Endothelial cell of umbilical vein (primary cell): ENCODE results near the gene TARBP1. TPM values are rescaled to one million over a fixed set of nuclear protein-coding genes. Genes with fewer than 3 reads are reported as not detected.
A peak's percentile ranks its signal among the peaks of the same experiment; 100 is the strongest.

Experiments used
- BruUV-seq: library from RNA; stranded (reverse); fragments of 400-500 nt; replicated peaks from 2 replicates; lab custom pipeline; 2021; lab: Mats Ljungman, UMichigan
- CTCF ChIA-PET: fragments of 300-600, 350-600 bp; sonication (Branson Sonifier 250); formaldehyde crosslinking; loops from one replicate; lab custom pipeline; 2021; ENCODE audit warnings: antibody characterized with exemption, inconsistent platforms; lab: Charles Lee
- POLR2A ChIA-PET: fragments of 300-600, 350-600 bp; sonication (Branson Sonifier 250); formaldehyde crosslinking; loops from one replicate; lab custom pipeline; 2021; ENCODE audit warnings: antibody characterized with exemption, inconsistent platforms; lab: Charles Lee
- DNase-seq: peaks from one replicate; pipeline ENCODE4 v3.0.0-alpha.2; 2011; ENCODE audit warnings: low read depth, low spot score
- FAIRE-seq: peaks from 2 replicates; lab custom pipeline; 2011; peaks lifted over from hg19 to GRCh38; lab: Jason Lieb, UNC
- H2AFZ ChIP-seq: 2 replicates; pipeline ENCODE4 v1.6.0; 2012; ENCODE audit warnings: low read depth, low read length, control low read depth, inconsistent platforms
- H3K27ac ChIP-seq: 2 replicates; pipeline ENCODE4 v1.5.1; 2011; ENCODE audit warnings: low read depth, mild to moderate bottlenecking, control low read depth, low read length, moderate library complexity; ENCODE audit not compliant: insufficient read depth
- H3K27me3 ChIP-seq, 2 experiments: 2 replicates each; pipeline versions ENCODE4 v1.6.0 to v1.6.1; 2011; ENCODE audit warnings: low read length in 2 of 2, mixed read lengths in 1 of 2; ENCODE audit not compliant: control insufficient read depth in 2 of 2, insufficient read depth in 2 of 2
- H3K36me3 ChIP-seq, 2 experiments: 2 replicates in 1 of 2; 3 replicates in 1 of 2; pipeline ENCODE4 v1.5.1; 2011; ENCODE audit warnings: low read length in 2 of 2, mild to moderate bottlenecking in 1 of 2, moderate library complexity in 1 of 2; ENCODE audit not compliant: control insufficient read depth in 2 of 2, insufficient read depth in 2 of 2; ENCODE audit errors: extremely low read depth in 1 of 2
- H3K4me1 ChIP-seq: 3 replicates; pipeline ENCODE4 v1.5.1; 2011; ENCODE audit warnings: mild to moderate bottlenecking, low read length; ENCODE audit not compliant: control insufficient read depth, insufficient read depth; ENCODE audit errors: extremely low read depth
- H3K4me2 ChIP-seq: 2 replicates; pipeline ENCODE4 v1.6.1; 2011; ENCODE audit warnings: low read length, control low read depth, mixed read lengths; ENCODE audit not compliant: insufficient read depth
- H3K4me3 ChIP-seq, 3 experiments: fragments of 200-600 bp in 1 of 3; sonication (generic), shearing (Covaris generic) in 1 of 3; replicated peaks in 1 of 3; 2 replicates each; pipeline ENCODE4 v1.5.1; 2011 to 2016; ENCODE audit warnings: control low read depth in 3 of 3, low read length in 3 of 3, mild to moderate bottlenecking in 2 of 3, inconsistent platforms in 1 of 3, low read depth in 1 of 3, moderate library complexity in 1 of 3; ENCODE audit not compliant: insufficient read depth in 1 of 3
- H3K79me2 ChIP-seq: 2 replicates; pipeline ENCODE4 v1.6.0; 2012; ENCODE audit warnings: low read length, inconsistent platforms; ENCODE audit not compliant: control insufficient read depth, insufficient read depth
- H3K9ac ChIP-seq: replicated peaks from 2 replicates; pipeline ENCODE3; 2011; ENCODE audit warnings: low read length, control low read depth; ENCODE audit not compliant: insufficient read depth; ENCODE audit errors: extremely low read depth
- H3K9me1 ChIP-seq: replicated peaks from 3 replicates; pipeline ENCODE4 v1.6.0; 2011; ENCODE audit warnings: mild to moderate bottlenecking, low read length; ENCODE audit not compliant: control insufficient read depth, insufficient read depth; ENCODE audit errors: extremely low read depth
- H3K9me3 ChIP-seq: replicated peaks from 2 replicates; pipeline ENCODE4 v1.5.1; 2012; ENCODE audit warnings: low read length, inconsistent platforms; ENCODE audit not compliant: control insufficient read depth, insufficient read depth
- H4K20me1 ChIP-seq: replicated peaks from 2 replicates; pipeline ENCODE3; 2011; ENCODE audit warnings: mild to moderate bottlenecking, low read length; ENCODE audit not compliant: control insufficient read depth, insufficient read depth; ENCODE audit errors: extremely low read depth
- EZH2 ChIP-seq: IDR thresholded peaks from 2 replicates; pipeline ENCODE4 v1.6.1; 2012; ENCODE audit warnings: borderline replicate concordance, low read depth, mild to moderate bottlenecking, moderate library complexity, low read length, inconsistent platforms; ENCODE audit not compliant: severe bottlenecking
- FOS ChIP-seq: IDR thresholded peaks from 2 replicates; pipeline ENCODE4 v1.6.1; 2011; ENCODE audit warnings: mild to moderate bottlenecking, low read length, moderate library complexity, borderline replicate concordance; ENCODE audit not compliant: insufficient read depth
- GATA2 ChIP-seq: IDR thresholded peaks from 2 replicates; pipeline ENCODE4 v1.7.0; 2011; ENCODE audit warnings: low read depth, mild to moderate bottlenecking, moderate library complexity, mixed read lengths, low read length; ENCODE audit not compliant: insufficient read length, insufficient read depth
- JUN ChIP-seq: IDR thresholded peaks from 2 replicates; pipeline ENCODE4 v1.6.1; 2011; ENCODE audit warnings: borderline replicate concordance, low read depth; ENCODE audit not compliant: insufficient read length, insufficient read depth
- MYC ChIP-seq: IDR thresholded peaks from one replicate; pipeline ENCODE4 v1.6.1; 2011; ENCODE audit warnings: mild to moderate bottlenecking, low read depth, low read length
- POLR2A ChIP-seq: IDR thresholded peaks from 2 replicates; pipeline ENCODE4 v1.6.1; 2012; ENCODE audit warnings: low read depth, mild to moderate bottlenecking, control low read depth, low read length
- POLR2AphosphoS5 ChIP-seq: IDR thresholded peaks from 2 replicates; pipeline ENCODE4 v1.6.1; 2012; ENCODE audit warnings: low read depth, mild to moderate bottlenecking, control low read depth, low read length, moderate library complexity; ENCODE audit not compliant: insufficient read depth
- dilution Hi-C: fragments of 300-500 bp; cut with MboI; formaldehyde crosslinking; loops from one replicate; pipeline ENCODE4 v1.15.0; 2019; ENCODE audit warnings: low sequenced_read_pairs; ENCODE audit not compliant: extremely low pct_ligation_motif_present
- intact Hi-C: fragments of 100-400 bp; cut with micrococcal nuclease; formaldehyde crosslinking; loops from one replicate; pipeline ENCODE4 v1.10.0; 2022
- polyA plus RNA-seq, 4 experiments: library from polyadenylated mRNA; depleted of rRNA in 3 of 4; stranded (reverse) in 3 of 4; unstranded in 1 of 4; fragments of >200 nt; gene quantifications; 2 replicates each; pipeline versions ENCODE4 v1.2.1 to v1.2.3, GENCODE V29; 2011 to 2012; ENCODE audit warnings: missing spikeins in 1 of 4
- total RNA-seq: library from RNA; stranded (reverse); gene quantifications from 2 replicates; pipeline ENCODE4 v1.2.3, GENCODE V29; 2021
- TF ChIP-seq, protein P1 (sequence below): IDR thresholded peaks from 2 replicates; pipeline ENCODE4 v1.6.1; 2011; ENCODE audit not compliant: insufficient read depth, insufficient read length
- TF ChIP-seq, protein P2 (sequence below), 2 donors: IDR thresholded peaks; 1 replicate in 1 of 2; 2 replicates in 1 of 2; pipeline ENCODE4 v1.5.1; 2011; ENCODE audit warnings: low read length in 2 of 2, mild to moderate bottlenecking in 2 of 2, moderate library complexity in 2 of 2, control low read depth in 1 of 2, inconsistent platforms in 1 of 2, low read depth in 1 of 2; ENCODE audit not compliant: insufficient read depth in 1 of 2; ENCODE audit errors: extremely low read depth in 1 of 2

The TARBP1 gene
- total and polyA plus RNA-seq, 2 donors (not counting 3 experiments of a cell fraction or from before 2014, with no cell fraction given) = 17.3 to 23.4 TPM

- Histone ChIP-seq H3K27me3 (no peaks in the 10 kb centered on the region), H2AFZ (peak overlapping the region; percentile 78), H3K9ac (no peak overlapping the region), H3K4me3 (no peak overlapping the region), H3K9me3 (no peaks in the 10 kb centered on the region), H4K20me1 (no peaks in the 10 kb centered on the region), H3K79me2 (no peaks in the 10 kb centered on the region), H3K27ac (no peak overlapping the region), H3K4me1 (peaks cover 8% of the 10 kb centered on the region), H3K36me3 (no peaks in the 10 kb centered on the region), H3K9me1 (no peaks in the 10 kb centered on the region), H3K4me2 (peak overlapping the region; percentile 0)
- intact Hi-C loops (loop anchor here (1.0 to 2.0 kb wide), 13 partner anchors 45 to 604 kb away; no protein-coding TSS in a partner anchor), dilution Hi-C loops (no loop called here)
- TF ChIP-seq POLR2AphosphoS5 = no peak
- TF ChIP-seq, protein P1, sequence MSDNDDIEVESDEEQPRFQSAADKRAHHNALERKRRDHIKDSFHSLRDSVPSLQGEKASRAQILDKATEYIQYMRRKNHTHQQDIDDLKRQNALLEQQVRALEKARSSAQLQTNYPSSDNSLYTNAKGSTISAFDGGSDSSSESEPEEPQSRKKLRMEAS = no peak
- no peak for TF ChIP-seq POLR2A
- TF ChIP-seq, protein P2, sequence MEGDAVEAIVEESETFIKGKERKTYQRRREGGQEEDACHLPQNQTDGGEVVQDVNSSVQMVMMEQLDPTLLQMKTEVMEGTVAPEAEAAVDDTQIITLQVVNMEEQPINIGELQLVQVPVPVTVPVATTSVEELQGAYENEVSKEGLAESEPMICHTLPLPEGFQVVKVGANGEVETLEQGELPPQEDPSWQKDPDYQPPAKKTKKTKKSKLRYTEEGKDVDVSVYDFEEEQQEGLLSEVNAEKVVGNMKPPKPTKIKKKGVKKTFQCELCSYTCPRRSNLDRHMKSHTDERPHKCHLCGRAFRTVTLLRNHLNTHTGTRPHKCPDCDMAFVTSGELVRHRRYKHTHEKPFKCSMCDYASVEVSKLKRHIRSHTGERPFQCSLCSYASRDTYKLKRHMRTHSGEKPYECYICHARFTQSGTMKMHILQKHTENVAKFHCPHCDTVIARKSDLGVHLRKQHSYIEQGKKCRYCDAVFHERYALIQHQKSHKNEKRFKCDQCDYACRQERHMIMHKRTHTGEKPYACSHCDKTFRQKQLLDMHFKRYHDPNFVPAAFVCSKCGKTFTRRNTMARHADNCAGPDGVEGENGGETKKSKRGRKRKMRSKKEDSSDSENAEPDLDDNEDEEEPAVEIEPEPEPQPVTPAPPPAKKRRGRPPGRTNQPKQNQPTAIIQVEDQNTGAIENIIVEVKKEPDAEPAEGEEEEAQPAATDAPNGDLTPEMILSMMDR (IDR thresholded peaks at IDR 0.05; ENCODE audit: extremely low read depth in 1 of 2, insufficient read depth in 1 of 2, low read depth in 1 of 2, low read length in 2 of 2) = no peak
- no peak for TF ChIP-seq MYC
- TF ChIP-seq FOS = no peak
- TF ChIP-seq EZH2 = no peak
- no peak for TF ChIP-seq GATA2
- no peak for TF ChIP-seq JUN
- POLR2A ChIA-PET = interaction anchor here (1.4 kb wide), 1 partner anchor 224 kb away, joined by 3 read pairs; no protein-coding TSS in a partner anchor
- DNase-seq (no peak), FAIRE-seq (no peak)
- no TSS peak for BruUV-seq
- CTCF ChIA-PET = interaction anchor here (0.6 to 3.9 kb wide), 63 partner anchors 9 to 608 kb away, joined by 3 to 116 read pairs (median 4); partner anchors contain the start of gene IRF2BP2
These were observed 20.9 kb upstream of the TARBP1 start for GRCh38 chr1:234499943-234500245.
